ENCODE data around the gene WSB1.

DNA sequence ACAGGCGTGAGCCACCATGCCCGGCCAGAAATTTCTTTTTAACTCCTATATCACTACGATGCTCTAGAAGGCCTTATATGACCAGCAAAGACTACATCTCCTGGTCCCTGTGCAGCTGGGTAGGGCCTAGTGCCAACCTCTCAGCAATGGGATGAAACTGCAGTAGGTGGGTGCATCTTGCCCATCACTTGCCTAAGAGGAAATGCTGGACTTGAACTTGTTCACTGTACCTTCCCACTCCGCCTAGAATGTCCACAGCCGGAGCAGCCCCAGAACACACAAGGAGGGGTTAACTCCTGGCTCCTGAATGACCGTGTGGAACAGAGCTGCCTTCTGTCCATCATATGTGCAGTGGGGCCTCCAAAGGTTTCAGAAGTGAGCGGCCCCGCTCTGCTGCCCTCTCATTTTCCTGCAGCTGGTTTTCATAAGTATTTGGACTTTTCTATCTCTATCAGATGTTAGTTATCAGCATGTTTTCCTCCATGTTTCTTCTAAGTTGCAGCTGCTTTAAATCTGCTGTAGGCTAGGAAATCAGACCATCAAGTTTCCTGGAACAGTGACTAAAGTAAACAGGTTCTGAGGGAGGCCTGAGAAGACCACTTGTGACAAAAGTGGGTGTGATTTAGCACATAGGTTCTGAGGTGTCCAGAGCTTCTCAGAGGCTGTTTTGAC is 52.5 kb downstream of the WSB1 start:
- TF ChIP-seq POLR2A (IDR thresholded peaks at IDR 0.05; ENCODE audit: low read depth, low read length) (no peak), POLR2AphosphoS5 (IDR thresholded peaks at IDR 0.05; ENCODE audit: low read depth, low read length) (no peak)

Measured in GM12892 (cell line).